HepG2 (cell line): ENCODE measurements around the gene TOR2A. TPM values are rescaled to one million over a fixed set of nuclear protein-coding genes. Genes with fewer than 3 reads are reported as not detected.
A peak's percentile ranks its signal among the peaks of the same experiment; 100 is the strongest.

Experiments
- ASH2L ChIP-seq: fragments of 300-600, 200-600 bp; sonication (generic); IDR thresholded peaks from 2 replicates; pipeline ENCODE4 v1.7.0; 2017; ENCODE audit warnings: low read depth, mild to moderate bottlenecking, moderate library complexity, mixed read lengths, low read length; ENCODE audit not compliant: insufficient read length
- CCDC6 ChIP-seq: sonication (generic); formaldehyde crosslinking; IDR thresholded peaks from 2 replicates; pipeline ENCODE4 v1.8.1; 2022; ENCODE audit warnings: mild to moderate bottlenecking, missing genetic modification reagents, moderate library complexity
- CREM ChIP-seq, 2 experiments: sonication (generic) in 1 of 2; formaldehyde crosslinking in 1 of 2; IDR thresholded peaks; 2 replicates each; pipeline versions ENCODE4 v1.4.0 to v1.6.1; 2016 to 2020; ENCODE audit warnings: antibody characterized with exemption in 1 of 2, mild to moderate bottlenecking in 1 of 2, missing genetic modification reagents in 1 of 2
- HES4 ChIP-seq: sonication (generic); formaldehyde crosslinking; IDR thresholded peaks from 2 replicates; pipeline ENCODE4 v1.9.0; 2021; ENCODE audit warnings: mild to moderate bottlenecking, missing genetic modification reagents, borderline replicate concordance
- HNRNPH1 ChIP-seq: fragments of 200-400 bp; formaldehyde crosslinking; optimal IDR thresholded peaks from 2 replicates; pipeline ENCODE3; 2017; ENCODE audit warnings: mild to moderate bottlenecking, low read depth, low read length
- HNRNPLL ChIP-seq: fragments of 200-400 bp; formaldehyde crosslinking; IDR thresholded peaks from 2 replicates; pipeline ENCODE4 v1.6.1; 2017; ENCODE audit warnings: mild to moderate bottlenecking, low read depth, low read length; ENCODE audit not compliant: poor library complexity, severe bottlenecking
- HOXA5 ChIP-seq: sonication (generic); formaldehyde crosslinking; IDR thresholded peaks from 2 replicates; pipeline ENCODE4 v1.4.0; 2020; ENCODE audit warnings: missing genetic modification reagents
- HOXA9 ChIP-seq: sonication (generic); formaldehyde crosslinking; IDR thresholded peaks from 2 replicates; pipeline ENCODE4 v1.8.1; 2022; ENCODE audit warnings: missing genetic modification reagents, mild to moderate bottlenecking, moderate library complexity, borderline replicate concordance
- MAFK ChIP-seq, 2 experiments: IDR thresholded peaks in 1 of 2; conservative IDR thresholded peaks in 1 of 2; 2 replicates each; pipeline ENCODE4 v1.6.1; 2011; ENCODE audit warnings: improper control_type of control experiment in 2 of 2, low read length in 2 of 2
- POLR2AphosphoS5 ChIP-seq: IDR thresholded peaks from 2 replicates; pipeline ENCODE4 v1.6.1; 2012; ENCODE audit warnings: low read depth, low read length
- SALL1 ChIP-seq: sonication (generic); formaldehyde crosslinking; IDR thresholded peaks from 2 replicates; pipeline ENCODE4 v1.8.0; 2022; ENCODE audit warnings: mild to moderate bottlenecking, missing genetic modification reagents
- SIN3B ChIP-seq: fragments of 150-350 bp; IDR thresholded peaks from 2 replicates; pipeline ENCODE4 v1.6.1; 2014; ENCODE audit warnings: low read length
- SMAD3 ChIP-seq: sonication (generic); formaldehyde crosslinking; IDR thresholded peaks from 2 replicates; pipeline ENCODE4 v1.4.0; 2020; ENCODE audit warnings: missing genetic modification reagents
- SUZ12 ChIP-seq: fragments of 150-350 bp; IDR thresholded peaks from 2 replicates; pipeline ENCODE4 v1.6.1; 2014; ENCODE audit warnings: low read depth, low read length
- TBP ChIP-seq: sonication (generic); formaldehyde crosslinking; IDR thresholded peaks from 2 replicates; pipeline ENCODE4 v1.5.0; 2020; ENCODE audit warnings: missing genetic modification reagents
- WIZ ChIP-seq: sonication (generic); formaldehyde crosslinking; IDR thresholded peaks from 2 replicates; pipeline ENCODE4 v1.5.1; 2020; ENCODE audit warnings: mild to moderate bottlenecking, missing genetic modification reagents
- XRCC5 ChIP-seq: fragments of 200-400 bp; formaldehyde crosslinking; optimal IDR thresholded peaks from 2 replicates; pipeline ENCODE3; 2017; ENCODE audit warnings: mild to moderate bottlenecking, low read length
- ZBTB7B ChIP-seq: sonication (generic); formaldehyde crosslinking; IDR thresholded peaks from 2 replicates; pipeline ENCODE4 v1.4.0; 2020; ENCODE audit warnings: missing genetic modification reagents
- ZFP36 ChIP-seq: fragments of 150-350 bp; IDR thresholded peaks from 2 replicates; pipeline ENCODE4 v1.6.1; 2018; ENCODE audit warnings: borderline replicate concordance, low read length, low read depth; ENCODE audit not compliant: partially characterized antibody
- ZFP36L1 ChIP-seq: sonication (generic); formaldehyde crosslinking; IDR thresholded peaks from 2 replicates; pipeline ENCODE4 v1.8.0; 2022; ENCODE audit warnings: mild to moderate bottlenecking, missing genetic modification reagents, moderate library complexity
- ZNF121 ChIP-seq: sonication (generic); formaldehyde crosslinking; IDR thresholded peaks from 2 replicates; pipeline ENCODE4 v1.5.0; 2020; ENCODE audit warnings: mild to moderate bottlenecking, missing genetic modification reagents
- ZNF234 ChIP-seq: sonication (generic); formaldehyde crosslinking; conservative IDR thresholded peaks from 2 replicates; pipeline ENCODE4 v1.5.1; 2020; ENCODE audit warnings: mild to moderate bottlenecking, missing genetic modification reagents
- ZNF260 ChIP-seq: sonication (generic); formaldehyde crosslinking; IDR thresholded peaks from 2 replicates; pipeline ENCODE4 v1.4.0; 2020; ENCODE audit warnings: missing genetic modification reagents, low read depth, mild to moderate bottlenecking, borderline replicate concordance
- ZNF598 ChIP-seq: sonication (generic); formaldehyde crosslinking; IDR thresholded peaks from 2 replicates; pipeline ENCODE4 v1.5.1; 2020; ENCODE audit warnings: mild to moderate bottlenecking, missing genetic modification reagents, borderline replicate concordance
- ZNF629 ChIP-seq: sonication (generic); formaldehyde crosslinking; conservative IDR thresholded peaks from 2 replicates; pipeline ENCODE4 v1.5.0; 2020; ENCODE audit warnings: missing genetic modification reagents
- ZNF841 ChIP-seq: sonication (generic); formaldehyde crosslinking; IDR thresholded peaks from 2 replicates; pipeline ENCODE4 v1.8.1; 2023; ENCODE audit warnings: missing genetic modification reagents, borderline replicate concordance
- ZSCAN29 ChIP-seq: sonication (generic); formaldehyde crosslinking; conservative IDR thresholded peaks from 2 replicates; pipeline ENCODE4 v1.4.0; 2020; ENCODE audit warnings: mild to moderate bottlenecking, missing genetic modification reagents
- ZZZ3 ChIP-seq: sonication (generic); formaldehyde crosslinking; IDR thresholded peaks from 2 replicates; pipeline ENCODE4 v1.4.0; 2020; ENCODE audit warnings: missing genetic modification reagents, mild to moderate bottlenecking, borderline replicate concordance
- polyA plus RNA-seq, 8 experiments: library from polyadenylated mRNA; depleted of rRNA in 3 of 8; stranded (reverse) in 7 of 8; unstranded in 1 of 8; fragments of >200 nt; fragmentation: Illumina TruSeq in 4 of 8; extraction: Trizol in 4 of 8; gene quantifications; 2 replicates each; pipeline versions ENCODE4 v1.2.1 to v1.2.3, GENCODE V29; 2011 to 2016; ENCODE audit warnings: low read depth in 4 of 8, missing spikeins in 1 of 8, mixed read lengths in 1 of 8; ENCODE audit not compliant: insufficient read depth in 1 of 8
- total RNA-seq, 5 experiments: library from RNA; depleted of rRNA; stranded (reverse); fragments of >200 nt; fragmentation: Illumina TruSeq; extraction: Trizol; gene quantifications; 2 replicates each; pipeline ENCODE4 v1.2.3, GENCODE V29; 2016; ENCODE audit warnings: low read depth in 1 of 5
- TF ChIP-seq, protein P1 (sequence below): sonication (generic); formaldehyde crosslinking; conservative IDR thresholded peaks from 2 replicates; pipeline ENCODE4 v1.8.1; 2023; ENCODE audit warnings: missing genetic modification reagents
- TF ChIP-seq, protein P2 (sequence below): sonication (generic); formaldehyde crosslinking; IDR thresholded peaks from 2 replicates; pipeline ENCODE4 v1.4.0; 2020; ENCODE audit warnings: mild to moderate bottlenecking, missing genetic modification reagents
- TF ChIP-seq, protein P3 (sequence below): sonication (generic); formaldehyde crosslinking; conservative IDR thresholded peaks from 2 replicates; pipeline ENCODE4 v1.8.0; 2022; ENCODE audit warnings: low read depth, missing genetic modification reagents

Gene TOR2A
- total and polyA plus RNA-seq, 2 of the 13 experiments (the other 11 are each of a cell fraction or from before 2014, with no cell fraction given) = 3.5 to 7.2 TPM

DNA sequence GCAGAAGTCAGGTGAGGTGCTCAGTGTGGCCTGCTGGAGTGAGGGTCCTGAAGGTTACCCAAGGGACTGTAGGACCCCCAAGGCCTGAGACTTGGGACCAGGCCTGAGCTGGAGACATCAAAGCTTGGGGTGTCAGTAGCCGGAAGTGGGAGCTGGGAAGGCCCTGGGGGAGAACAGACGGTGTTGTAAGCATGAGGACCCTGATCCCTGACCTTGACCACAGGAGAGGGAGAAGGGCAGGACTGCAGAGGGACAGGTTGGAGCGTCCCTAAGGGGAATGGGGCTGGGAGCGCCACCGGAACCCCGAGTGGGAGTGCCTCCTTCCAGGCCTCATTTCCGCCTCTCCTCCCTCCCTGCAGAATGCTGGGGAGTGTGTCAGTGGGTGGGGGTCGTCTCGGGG lies 18.7 kb downstream of the TOR2A start (continued):
- TF ChIP-seq ZNF598 (no peak), WIZ (CRISPR knock-in tag) (no peak), ZNF629 (CRISPR knock-in tag) (no peak), ZNF841 (no peak), ZNF260 (CRISPR knock-in tag) (no peak), CCDC6 (CRISPR knock-in tag) (no peak), ZNF121 (CRISPR knock-in tag) (no peak), ZFP36L1 (CRISPR knock-in tag) (no peak), ZNF234 (CRISPR knock-in tag) (no peak), HOXA9 (no peak), HNRNPH1 (no peak), MAFK (conservative IDR thresholded peaks at IDR 0.05 in 1 of 2, IDR thresholded peaks at IDR 0.05 in 1 of 2; ENCODE audit: low read length in 2 of 2) (no peak), ZFP36 (no peak), SUZ12 (no peak), TBP (CRISPR knock-in tag) (no peak), HNRNPLL (no peak), POLR2AphosphoS5 (no peak), SIN3B (no peak), SALL1 (0 out of 2 replicates have a peak, but pooled peaks have one; percentile 19), ASH2L (no peak), ZBTB7B (CRISPR knock-in tag) (no peak), HES4 (no peak), ZSCAN29 (no peak), XRCC5 (no peak), SMAD3 (CRISPR knock-in tag) (no peak), HOXA5 (CRISPR knock-in tag) (no peak), CREM (IDR thresholded peaks at IDR 0.05) (no peak), CREM (CRISPR knock-in tag; IDR thresholded peaks at IDR 0.05) (no peak), ZZZ3 (CRISPR knock-in tag) (no peak)
- TF ChIP-seq, protein P1, sequence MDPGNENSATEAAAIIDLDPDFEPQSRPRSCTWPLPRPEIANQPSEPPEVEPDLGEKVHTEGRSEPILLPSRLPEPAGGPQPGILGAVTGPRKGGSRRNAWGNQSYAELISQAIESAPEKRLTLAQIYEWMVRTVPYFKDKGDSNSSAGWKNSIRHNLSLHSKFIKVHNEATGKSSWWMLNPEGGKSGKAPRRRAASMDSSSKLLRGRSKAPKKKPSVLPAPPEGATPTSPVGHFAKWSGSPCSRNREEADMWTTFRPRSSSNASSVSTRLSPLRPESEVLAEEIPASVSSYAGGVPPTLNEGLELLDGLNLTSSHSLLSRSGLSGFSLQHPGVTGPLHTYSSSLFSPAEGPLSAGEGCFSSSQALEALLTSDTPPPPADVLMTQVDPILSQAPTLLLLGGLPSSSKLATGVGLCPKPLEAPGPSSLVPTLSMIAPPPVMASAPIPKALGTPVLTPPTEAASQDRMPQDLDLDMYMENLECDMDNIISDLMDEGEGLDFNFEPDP (CRISPR knock-in tag) = no peak
- TF ChIP-seq, protein P2, sequence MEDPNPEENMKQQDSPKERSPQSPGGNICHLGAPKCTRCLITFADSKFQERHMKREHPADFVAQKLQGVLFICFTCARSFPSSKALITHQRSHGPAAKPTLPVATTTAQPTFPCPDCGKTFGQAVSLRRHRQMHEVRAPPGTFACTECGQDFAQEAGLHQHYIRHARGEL = no peak
- TF ChIP-seq, protein P3, sequence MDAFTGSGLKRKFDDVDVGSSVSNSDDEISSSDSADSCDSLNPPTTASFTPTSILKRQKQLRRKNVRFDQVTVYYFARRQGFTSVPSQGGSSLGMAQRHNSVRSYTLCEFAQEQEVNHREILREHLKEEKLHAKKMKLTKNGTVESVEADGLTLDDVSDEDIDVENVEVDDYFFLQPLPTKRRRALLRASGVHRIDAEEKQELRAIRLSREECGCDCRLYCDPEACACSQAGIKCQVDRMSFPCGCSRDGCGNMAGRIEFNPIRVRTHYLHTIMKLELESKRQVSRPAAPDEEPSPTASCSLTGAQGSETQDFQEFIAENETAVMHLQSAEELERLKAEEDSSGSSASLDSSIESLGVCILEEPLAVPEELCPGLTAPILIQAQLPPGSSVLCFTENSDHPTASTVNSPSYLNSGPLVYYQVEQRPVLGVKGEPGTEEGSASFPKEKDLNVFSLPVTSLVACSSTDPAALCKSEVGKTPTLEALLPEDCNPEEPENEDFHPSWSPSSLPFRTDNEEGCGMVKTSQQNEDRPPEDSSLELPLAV = no peak
